GM18858 (cell line): ENCODE measurements around the gene WDR59.
"Not testable (repeated sequence)": the region's sequence is repeated elsewhere in the genome, so short reads cannot be mapped to it uniquely, and the experiment has no call there.

Experiments
- ATAC-seq: cut with Tn5 transposase; IDR thresholded peaks from one replicate; pipeline ENCODE4 v1.9.1; 2021; ENCODE audit not compliant: unreplicated experiment

The WDR59 gene

DNA sequence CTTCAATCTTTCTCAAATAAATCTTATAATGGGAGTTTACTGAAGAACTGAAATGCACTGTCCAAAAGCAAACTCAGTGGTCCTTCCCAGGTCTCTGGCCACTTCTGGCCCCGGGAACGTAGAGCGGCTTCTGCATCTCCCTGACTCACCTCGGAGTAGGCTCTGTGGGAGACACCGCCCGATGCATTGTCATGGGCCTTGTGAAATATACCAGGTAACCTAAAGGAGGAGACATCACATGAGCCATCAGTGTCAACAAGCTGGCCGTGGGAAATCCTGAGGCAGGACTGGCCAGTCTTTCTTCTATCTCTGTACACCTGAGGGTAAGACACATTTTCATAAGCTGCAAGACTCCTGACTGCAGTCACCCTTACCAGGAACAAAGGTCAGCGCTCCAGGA, 76.2 kb downstream of the WDR59 start:
- not testable (repeated sequence) for ATAC-seq

DNA sequence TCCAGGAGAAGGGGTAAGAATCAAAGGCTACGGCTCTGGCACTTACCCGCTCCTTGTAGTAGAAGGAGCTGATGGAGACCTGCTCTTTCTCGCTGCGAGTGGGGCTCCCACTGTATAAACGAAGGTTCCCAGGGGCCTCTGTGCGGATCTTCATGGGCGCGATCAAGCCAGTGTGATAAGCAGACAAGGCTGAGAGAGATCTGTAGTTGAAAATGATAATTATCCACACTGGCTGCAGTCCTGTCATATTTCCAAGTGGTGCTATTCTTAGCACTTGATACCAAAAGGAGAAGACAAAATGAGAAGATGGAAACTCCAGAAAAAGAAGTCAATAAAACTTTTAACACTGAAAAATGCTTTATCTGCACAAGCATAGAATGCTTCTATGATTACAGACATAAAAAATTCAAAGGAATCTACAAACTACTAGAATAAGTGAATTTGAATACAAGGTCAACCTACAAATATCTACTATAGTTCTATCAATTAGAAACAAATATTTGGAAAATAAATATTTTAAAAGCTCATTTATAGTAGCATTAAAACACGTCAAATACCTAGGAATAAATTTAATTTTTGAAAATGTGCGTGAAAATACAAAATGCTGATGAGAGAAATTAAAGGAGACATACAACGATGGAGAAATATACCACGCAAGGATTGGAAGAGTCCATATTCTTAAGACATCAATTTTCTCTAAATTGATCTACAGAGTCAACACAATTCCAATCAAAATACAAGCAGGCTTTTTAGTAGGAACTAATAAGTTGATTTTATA, 80.8 kb downstream of the WDR59 start:
- ATAC-seq = no peak

DNA sequence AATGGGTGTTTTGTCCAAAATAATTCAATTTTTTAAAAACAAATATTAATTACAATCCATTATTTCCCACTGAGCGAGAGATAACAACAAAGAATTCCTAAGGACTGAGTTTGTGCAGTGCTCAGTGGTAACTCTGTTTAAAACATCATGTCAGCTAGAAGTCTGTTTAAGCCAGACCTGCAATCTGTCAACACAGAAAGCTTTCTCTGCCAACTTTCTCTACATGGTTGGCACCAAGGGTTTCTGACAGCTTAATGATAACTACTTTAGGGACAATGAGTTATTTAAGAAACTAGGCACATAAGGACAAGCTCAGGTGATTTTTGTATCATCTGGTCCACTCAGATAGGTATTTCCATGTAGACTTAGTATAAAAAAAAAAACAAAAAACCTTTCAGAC, 81.8 kb downstream of the WDR59 start:
- no peak for ATAC-seq

DNA sequence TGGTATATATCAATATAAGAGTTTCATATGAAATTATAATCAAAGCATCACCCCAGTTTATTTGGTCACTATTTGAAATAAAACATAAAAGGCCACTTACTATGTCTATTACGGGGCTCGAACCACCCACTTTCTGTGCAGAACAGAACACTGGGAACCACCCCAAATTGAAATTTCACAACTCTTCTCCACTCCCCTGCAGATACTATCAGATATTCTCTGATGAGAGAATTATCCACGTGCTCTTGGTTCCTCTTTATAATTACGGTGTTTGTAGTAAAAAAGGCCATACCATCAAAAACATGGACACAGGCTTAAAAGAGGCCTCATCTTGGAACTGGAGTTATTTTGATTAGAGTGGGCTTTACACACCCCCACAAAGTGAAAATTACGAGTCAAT, 82.8 kb downstream of the WDR59 start:
- no peak for ATAC-seq

DNA sequence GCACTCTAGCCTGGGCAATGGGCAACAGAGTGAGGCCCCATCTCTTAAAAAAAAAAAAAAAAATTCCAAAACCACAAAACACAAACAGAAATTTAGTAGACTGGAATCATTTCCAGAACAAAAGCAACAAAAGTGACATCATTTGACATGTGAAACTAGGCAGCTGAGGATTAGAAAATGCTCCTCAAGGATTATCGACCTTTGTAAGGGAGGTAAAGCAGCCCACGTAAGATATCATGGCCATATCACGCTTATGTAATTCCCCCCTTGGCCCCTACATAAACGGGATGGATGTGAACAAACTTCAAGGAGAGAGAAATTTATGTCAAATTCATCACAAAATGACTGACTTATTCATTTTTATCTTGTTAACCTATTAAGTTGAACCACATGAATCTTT, 83.3 kb downstream of the WDR59 start:
- ATAC-seq = no peak

DNA sequence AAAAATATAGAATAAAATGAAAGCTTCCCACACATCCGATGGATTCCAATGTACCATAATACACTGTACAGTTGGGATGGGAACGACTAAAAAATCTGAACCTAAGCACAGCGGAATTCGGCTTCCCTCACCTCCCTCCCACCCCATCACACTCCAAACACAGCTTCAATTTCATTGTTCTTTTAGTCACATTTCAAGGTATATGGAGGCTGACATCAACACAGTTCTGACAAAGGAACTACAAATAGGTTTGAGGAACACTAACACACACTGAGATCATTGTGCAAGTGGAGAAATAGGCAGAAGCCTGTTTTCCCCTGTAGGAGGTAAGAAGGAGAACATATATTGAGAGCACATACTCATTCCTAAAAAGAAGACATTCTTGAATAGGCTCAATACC, 85.1 kb downstream of the WDR59 start:
- no peak for ATAC-seq

DNA sequence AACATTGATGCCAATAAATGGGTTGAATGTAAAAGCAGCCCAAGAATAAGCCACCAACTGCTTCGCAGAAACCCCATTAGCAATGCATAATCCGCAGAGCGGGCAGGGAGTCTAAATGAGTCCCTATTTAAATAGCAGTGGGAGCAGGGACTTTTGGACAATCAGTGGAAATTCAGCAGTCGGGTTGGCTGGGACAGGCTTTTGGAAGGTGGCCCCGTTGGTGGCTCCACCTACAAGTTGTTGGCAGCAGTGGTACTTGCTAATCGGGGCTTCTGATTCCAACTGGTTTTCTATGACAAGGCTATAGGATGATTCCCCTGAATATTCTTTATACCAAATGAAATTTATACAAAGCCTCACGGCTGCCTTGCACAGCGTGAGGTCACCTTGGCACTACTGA, 86.3 kb downstream of the WDR59 start:
- ATAC-seq = no peak

DNA sequence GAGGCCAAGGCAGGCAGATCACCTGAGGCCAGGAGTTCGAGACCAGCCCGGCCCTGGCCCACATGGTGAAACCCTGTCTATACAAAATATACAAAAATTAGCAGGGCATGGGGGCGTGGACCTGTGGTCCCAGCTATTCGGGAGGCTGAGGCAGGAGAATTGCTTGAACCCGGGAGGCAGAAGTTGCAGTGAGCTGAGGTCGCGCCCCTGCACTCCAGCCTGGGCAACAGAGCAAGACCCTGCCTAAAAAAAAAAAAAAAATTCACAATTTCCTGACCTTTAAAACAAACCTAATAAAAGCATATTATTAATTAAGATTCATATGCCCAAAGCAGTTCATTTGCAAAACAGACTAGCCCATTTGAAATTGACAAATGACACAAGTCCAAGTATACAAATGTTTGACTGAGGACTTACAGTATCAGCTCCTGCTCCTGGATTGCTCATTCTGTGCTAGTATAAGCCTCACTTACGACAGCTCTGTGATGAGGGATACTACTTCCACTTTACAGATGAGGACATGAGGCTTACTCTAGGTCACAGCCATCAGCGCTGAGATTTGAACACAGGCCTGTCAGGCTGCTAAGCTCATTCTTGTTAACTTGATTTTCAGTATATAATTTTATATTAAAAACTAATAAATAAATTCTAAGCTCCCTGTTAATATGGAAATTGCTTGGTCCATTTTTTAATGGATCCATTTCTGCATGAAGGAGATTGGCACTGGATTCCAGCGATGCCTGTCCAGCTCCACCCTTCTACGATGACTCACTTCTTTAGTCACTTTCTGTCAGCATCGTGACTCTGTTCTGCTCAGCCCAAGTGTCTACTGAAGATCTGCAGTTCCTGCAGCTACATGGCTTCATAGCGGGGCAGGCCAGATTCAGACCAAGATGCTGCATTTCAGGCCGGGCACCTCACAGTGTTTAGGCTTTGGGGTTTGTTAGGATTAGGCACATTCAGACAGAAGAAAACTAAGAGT, 88.2 kb downstream of the WDR59 start:
- ATAC-seq = no peak

DNA sequence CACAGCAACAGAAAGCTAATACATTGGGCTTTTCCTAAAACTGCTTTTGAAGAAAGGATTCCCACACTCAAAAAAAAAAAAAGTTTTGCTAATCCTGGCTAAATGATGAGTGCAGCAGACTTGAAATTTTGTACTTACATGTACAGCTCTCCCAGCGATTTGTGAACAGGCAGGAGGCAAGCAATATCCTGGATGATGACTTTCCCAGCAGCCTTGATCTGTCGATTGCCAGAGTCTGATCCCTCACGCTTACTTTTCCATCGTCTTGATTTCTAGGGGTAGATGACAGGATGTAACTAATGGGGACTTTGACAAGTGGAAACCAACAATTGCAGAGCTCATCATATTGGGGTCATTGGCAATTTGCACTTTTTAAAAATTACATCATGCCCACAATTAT, 91.4 kb downstream of the WDR59 start:
- no peak for ATAC-seq

DNA sequence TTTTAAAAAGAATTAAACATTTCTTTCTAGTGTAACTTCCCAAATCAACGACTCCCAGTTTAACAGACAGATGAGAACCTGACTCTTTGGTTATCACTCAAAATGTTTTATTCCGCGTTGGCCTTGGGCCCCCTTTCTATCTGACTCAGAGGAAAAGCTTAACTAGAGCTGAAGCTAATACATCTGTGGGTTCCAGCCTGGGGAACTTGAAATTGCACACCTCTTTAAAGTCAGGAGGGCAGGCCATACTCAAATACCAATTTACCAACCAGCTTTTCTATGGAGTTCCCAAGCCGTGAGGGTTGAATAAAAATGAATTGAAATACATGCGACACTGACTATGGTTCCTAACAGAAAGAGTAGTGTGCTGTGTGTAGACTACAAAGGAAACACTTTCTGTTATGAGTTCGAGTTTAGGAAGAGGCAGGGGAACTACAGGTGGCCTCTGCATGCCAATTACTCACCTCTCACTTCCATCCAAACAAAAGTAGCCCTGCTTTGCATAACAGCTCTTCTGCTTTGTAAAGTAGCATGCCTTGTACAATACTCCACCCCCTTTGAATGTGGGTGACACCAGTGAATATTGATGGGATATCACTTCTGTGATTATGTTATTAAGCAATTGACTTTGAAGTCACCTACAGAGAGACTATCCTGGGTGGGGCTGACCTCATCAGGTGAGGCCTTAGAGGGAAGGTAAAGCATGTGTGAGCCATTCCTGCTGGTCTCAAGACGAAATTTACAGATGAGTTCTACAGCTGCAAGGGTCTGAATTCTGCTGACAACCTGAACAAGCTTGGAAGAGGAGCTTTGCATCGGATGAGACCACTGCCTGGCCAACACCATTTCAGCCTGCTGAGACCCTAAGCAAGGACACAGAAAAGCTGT, 92.1 kb downstream of the WDR59 start:
- ATAC-seq = peak; percentile 88

DNA sequence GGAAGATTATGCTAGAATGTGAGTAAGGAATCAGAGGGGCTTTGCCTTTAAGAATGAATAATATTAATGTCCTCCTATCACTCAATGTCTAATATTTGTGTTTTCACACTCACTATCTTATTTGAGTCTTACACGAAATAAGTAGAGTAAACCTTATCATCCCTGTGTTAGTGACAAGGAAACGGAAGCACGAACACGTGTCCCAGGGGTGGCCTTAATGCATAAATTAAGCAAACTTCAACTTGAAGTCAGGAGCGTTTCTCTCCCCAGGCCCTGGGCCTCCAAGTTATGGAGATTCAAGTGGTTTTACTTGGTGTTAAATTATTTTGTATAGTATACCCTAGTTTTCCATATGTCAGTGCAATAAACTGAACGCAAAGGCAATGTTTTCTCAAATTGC, 96.0 kb downstream of the WDR59 start:
- no peak for ATAC-seq

DNA sequence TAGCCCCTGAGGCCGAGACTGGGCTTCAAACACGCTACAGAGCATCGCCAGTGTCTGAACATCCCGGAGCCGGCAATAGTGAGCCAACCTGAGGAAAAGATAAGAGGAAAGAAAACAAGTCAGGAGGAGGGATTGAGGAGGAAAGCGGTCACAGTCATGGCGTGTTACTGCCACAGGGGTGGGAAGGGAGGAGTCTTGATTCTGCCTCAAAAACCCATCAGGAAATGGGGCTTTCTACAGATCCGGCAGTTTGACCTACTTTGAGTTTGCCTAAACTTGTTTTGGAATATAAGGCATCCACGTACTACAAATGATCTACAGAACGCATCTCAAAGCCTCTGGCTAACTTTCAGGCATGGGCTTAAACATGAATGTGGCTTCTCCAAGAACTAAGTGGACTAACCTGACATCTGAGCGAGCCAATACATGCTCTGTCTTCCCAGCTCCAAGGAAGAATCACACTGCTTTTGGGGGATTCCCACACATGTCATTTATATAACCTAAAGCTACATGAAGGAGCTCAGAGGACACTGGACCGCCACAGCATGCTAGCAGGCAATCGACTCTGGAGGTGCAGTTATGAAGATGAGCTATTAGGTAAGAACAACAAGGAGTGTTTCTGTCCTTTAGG, 96.6 kb downstream of the WDR59 start:
- no peak for ATAC-seq

DNA sequence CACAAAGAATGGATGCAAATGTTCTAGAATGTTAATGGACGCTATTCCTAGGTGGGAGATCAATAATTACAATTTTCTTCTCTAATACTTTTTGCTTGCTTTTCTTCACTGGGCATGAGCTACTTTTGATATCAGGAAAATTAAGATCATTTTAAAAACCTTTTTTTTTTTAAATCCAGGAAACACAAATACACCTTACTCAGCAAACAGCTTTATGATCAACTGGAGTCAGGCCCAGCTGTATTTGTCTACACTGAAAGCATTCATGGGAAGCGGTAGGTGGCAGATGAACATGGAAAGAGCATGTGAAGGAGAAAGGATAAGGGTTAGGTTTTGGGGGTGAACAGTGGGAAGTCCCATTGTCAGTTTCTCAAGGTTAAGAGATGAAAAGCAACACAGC, 97.8 kb downstream of the WDR59 start:
- no peak for ATAC-seq

DNA sequence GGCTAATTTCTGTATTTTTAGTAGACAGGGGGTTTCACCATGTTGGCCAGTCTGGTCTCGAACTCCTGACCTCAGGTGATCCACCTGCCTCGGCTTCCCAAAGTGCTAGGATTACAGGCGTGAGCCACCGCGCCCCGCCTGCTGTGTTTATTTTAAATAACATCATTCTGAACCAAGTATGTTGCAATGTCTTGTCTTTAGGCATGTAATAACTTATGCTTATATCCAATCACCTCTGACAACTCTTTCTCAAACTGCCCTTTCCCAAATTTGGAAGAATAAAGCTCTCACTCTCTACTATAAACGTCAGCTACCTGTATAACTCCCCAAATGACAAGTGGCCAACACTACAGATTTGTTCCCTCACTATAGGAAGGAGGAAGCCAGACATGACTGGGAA, 107.2 kb downstream of the WDR59 start:
- no peak for ATAC-seq

DNA sequence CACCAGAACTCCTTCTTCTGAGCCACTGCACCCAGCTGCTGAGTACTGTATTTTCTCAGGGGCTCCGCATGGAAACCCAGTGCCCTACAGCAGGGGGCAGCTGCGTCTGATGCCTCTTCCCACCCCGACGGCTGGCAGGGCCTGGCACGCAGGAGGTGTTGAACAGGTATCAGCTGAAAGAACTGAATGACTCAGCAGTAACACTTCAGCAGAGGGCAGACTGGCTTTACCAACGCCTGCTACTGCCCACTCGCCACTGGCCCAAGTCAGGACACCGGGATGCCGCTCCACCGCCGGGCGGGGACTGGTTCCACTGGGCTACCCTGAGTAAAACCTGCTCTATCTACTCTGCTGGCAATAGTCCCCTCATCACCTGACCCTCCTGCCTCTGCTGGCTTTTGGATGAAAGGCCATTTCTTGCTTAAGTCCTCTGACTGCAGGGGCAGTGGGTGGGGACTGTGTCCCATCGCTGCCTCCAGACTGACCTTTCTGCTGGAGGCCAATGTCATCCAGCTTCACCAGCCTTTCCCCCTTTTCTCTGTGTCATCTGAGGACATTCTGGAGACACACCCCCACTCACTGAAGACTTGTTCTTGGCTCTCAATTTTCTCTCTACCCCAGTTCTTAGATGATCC, 109.9 kb downstream of the WDR59 start:
- ATAC-seq = no peak

DNA sequence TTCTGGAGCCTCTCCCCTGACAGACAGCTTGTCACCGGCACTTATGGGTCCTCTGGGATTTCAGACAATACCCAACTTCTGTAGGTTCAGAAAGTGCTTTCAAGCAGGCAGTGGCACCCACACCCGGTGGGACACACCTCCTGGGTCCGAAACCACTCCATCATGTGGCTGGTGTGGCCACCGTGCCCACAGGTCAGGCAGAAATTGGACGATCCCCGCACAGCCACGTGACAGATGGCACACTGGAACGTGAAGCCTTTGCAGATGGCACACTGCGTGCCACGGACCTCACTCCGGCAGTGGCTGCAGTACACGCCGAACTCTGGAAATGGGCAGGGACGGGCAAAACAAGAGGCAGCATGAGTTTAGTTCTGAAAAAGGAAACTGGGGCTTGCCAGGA, 110.8 kb downstream of the WDR59 start:
- no peak for ATAC-seq

DNA sequence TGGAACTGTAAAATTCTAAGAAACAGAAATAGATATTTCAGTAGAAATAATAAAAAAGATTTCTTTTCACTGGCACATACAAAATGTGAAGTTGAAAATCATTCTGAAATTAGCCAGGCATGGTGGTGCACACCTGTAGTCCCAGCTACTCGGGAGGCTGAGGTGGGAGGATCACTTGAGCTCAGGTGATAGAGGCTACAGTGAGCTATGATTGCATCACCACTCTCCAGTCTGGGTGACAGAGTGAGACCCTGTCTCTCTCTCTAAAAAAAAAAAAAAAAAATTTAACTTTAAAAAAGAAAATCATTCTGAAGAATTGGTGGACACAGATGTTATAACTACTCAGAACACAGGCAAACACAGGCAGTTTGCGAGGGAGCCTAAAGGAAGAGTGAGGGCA, 112.6 kb downstream of the WDR59 start:
- no peak for ATAC-seq

DNA sequence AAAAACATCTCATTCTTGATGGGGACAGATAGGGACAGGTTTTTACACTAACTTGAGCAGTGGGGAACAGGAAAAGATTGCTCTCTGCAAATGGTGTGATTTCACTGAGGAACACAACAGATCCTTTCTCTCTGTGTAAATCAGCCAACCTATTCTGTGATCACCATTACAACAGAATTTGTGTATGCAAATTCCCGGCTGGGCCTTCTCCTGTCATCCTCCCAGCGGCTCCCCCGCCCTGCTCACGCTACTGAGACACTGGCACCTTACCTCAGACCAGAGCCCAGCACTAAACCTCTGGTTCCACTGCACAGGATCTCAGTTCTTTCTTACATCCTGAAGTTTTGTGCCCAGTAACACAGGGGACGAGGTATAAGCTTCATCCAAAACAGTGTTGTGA, 113.3 kb downstream of the WDR59 start:
- ATAC-seq = no peak

DNA sequence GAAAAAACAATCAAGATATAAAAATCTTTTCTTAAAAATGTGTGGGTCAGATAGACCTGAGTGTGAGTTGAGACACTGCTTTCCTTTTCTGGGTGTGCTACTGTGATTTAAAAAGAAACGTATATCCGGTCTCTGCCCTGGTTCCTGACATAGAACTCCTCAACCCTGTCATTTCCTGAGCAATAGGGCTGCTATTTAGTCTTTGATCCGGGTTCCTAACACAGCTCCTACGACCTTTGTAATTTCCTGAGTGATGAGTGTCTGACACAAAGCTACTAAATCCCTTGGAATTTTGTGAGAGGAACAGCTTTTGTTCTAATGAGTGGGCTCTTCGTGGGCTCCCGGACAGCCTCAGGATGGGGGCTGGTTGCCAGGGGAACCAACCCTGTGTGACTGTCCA, 116.4 kb downstream of the WDR59 start:
- no peak for ATAC-seq

DNA sequence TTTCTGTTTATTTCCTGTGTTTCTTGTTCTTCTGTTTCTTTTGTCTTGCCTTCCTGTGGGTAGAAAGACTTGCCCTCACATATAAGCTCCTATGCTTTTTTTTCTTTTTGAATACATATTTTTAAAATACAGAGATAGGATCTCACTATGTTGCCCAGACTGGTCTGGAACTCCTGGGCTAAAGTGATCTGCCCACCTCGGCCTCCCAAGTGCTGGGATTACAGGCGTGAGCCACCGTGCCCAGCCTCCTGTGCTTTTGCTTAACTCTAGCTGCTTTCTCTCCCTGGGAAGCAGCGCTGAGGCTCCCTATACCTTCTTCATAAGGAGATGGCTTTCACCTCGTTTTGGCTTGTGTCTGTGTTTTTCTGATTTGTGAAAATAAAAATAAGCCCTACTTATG, 116.9 kb downstream of the WDR59 start:
- ATAC-seq = no peak
